Mesothelial cell of epicardium (in vitro differentiated cells): ENCODE data around the gene SFRP5. TPM values are rescaled to one million over a fixed set of nuclear protein-coding genes. Genes with fewer than 3 reads are reported as not detected.

Experiments used
- DNase-seq, 2 experiments: peaks; one replicate each; pipeline ENCODE4 v3.0.0; 2021; ENCODE audit warnings: low spot score in 2 of 2; ENCODE audit not compliant: unreplicated experiment in 2 of 2
- H3K27ac Mint-ChIP-seq: 2 replicates; pipeline ENCODE4 v1.8.0; 2021; ENCODE audit warnings: mixed read lengths
- H3K27me3 Mint-ChIP-seq: 2 replicates; pipeline ENCODE4 v1.8.0; 2021; ENCODE audit warnings: low read depth, mixed read lengths
- H3K36me3 Mint-ChIP-seq: 2 replicates; pipeline ENCODE4 v1.8.0; 2021; ENCODE audit warnings: mixed read lengths
- H3K4me1 Mint-ChIP-seq: 2 replicates; pipeline ENCODE4 v1.8.0; 2021; ENCODE audit warnings: mixed read lengths
- H3K4me3 Mint-ChIP-seq: 2 replicates; pipeline ENCODE4 v1.8.0; 2021; ENCODE audit warnings: mild to moderate bottlenecking, moderate library complexity, mixed read lengths
- H3K9me3 Mint-ChIP-seq: 2 replicates; pipeline ENCODE4 v1.8.0; 2021; ENCODE audit warnings: mixed read lengths
- CTCF ChIP-seq: fragments of 200-600 bp; sonication (generic); IDR thresholded peaks from one replicate; pipeline ENCODE4 v1.5.0; 2021; ENCODE audit warnings: antibody characterized with exemption; ENCODE audit not compliant: unreplicated experiment
- total RNA-seq: library from RNA; stranded (reverse); gene quantifications from 3 replicates; pipeline ENCODE4 v1.2.1, GENCODE V29; 2021

Gene SFRP5
- total RNA-seq, 1 donor from 2014 or later: 0.69 TPM

- H3K4me1 Mint-ChIP-seq: no peaks in the 10 kb centered on the region
- H3K27ac Mint-ChIP-seq: no peak overlapping the region
- no peak overlapping the region for H3K4me3 Mint-ChIP-seq
- H3K36me3 Mint-ChIP-seq: peaks cover 1% of the 10 kb centered on the region
- peaks cover 2% of the 10 kb centered on the region for H3K27me3 Mint-ChIP-seq
- DNase-seq: no peak
- TF ChIP-seq CTCF: no peak
- H3K9me3 Mint-ChIP-seq: no peaks in the 10 kb centered on the region
Measured at GRCh38 chr10:97762816-97763215, 9.0 kb downstream of the SFRP5 start.

GRCh38 chr10:97762056-97762455, 9.7 kb downstream of the SFRP5 start:
- no peaks in the 10 kb centered on the region for H3K4me1 Mint-ChIP-seq
- no peak for DNase-seq
- no peaks in the 10 kb centered on the region for H3K27me3 Mint-ChIP-seq
- H3K36me3 Mint-ChIP-seq: peaks cover 1% of the 10 kb centered on the region
- no peak overlapping the region for H3K27ac Mint-ChIP-seq
- H3K4me3 Mint-ChIP-seq: no peak overlapping the region
- TF ChIP-seq CTCF: no peak
- no peaks in the 10 kb centered on the region for H3K9me3 Mint-ChIP-seq

- Mint-ChIP-seq H3K4me3 (no peak overlapping the region), H3K27me3 (no peaks in the 10 kb centered on the region), H3K36me3 (peaks cover 1% of the 10 kb centered on the region), H3K4me1 (no peaks in the 10 kb centered on the region), H3K27ac (no peak overlapping the region), H3K9me3 (no peaks in the 10 kb centered on the region)
- no peak for TF ChIP-seq CTCF
- DNase-seq: no peak
Measured at GRCh38 chr10:97761331-97761865, 10.4 kb downstream of the SFRP5 start.

- H3K4me3 Mint-ChIP-seq: no peak overlapping the region
- H3K4me1 Mint-ChIP-seq: no peaks in the 10 kb centered on the region
- H3K27me3 Mint-ChIP-seq: no peaks in the 10 kb centered on the region
- H3K27ac Mint-ChIP-seq: no peak overlapping the region
- no peaks in the 10 kb centered on the region for H3K9me3 Mint-ChIP-seq
- DNase-seq: no peak
- TF ChIP-seq CTCF: no peak
- peaks cover 1% of the 10 kb centered on the region for H3K36me3 Mint-ChIP-seq
Measured at GRCh38 chr10:97760461-97761257, 11.1 kb downstream of the SFRP5 start.

- Mint-ChIP-seq H3K36me3 (peaks cover 6% of the 10 kb centered on the region), H3K4me1 (no peaks in the 10 kb centered on the region), H3K27me3 (no peaks in the 10 kb centered on the region), H3K27ac (no peak overlapping the region), H3K9me3 (no peaks in the 10 kb centered on the region), H3K4me3 (no peak overlapping the region)
- TF ChIP-seq CTCF: no peak
- no peak for DNase-seq
Measured at GRCh38 chr10:97759946-97760345, 11.9 kb downstream of the SFRP5 start.
